Suprapubic skin (tissue), 4 donors: Measurements from ENCODE around the gene ZNF317.

Experiments used
- CTCF ChIP-seq, 2 donors: fragments of 200-600 bp in 1 of 2; fragments of 450-650 bp in 1 of 2; sonication (generic) in 1 of 2; IDR thresholded peaks; one replicate each; pipeline ENCODE4 v1.5.1; 2016 to 2019; ENCODE audit warnings: antibody characterized with exemption in 2 of 2, mild to moderate bottlenecking in 1 of 2, moderate library complexity in 1 of 2
- EP300 ChIP-seq: sonication (generic); formaldehyde crosslinking; IDR thresholded peaks from one replicate; pipeline ENCODE4 v1.6.1; 2017; ENCODE audit warnings: antibody characterized with exemption
- POLR2A ChIP-seq, 2 donors: fragments of 450-650 bp; IDR thresholded peaks; one replicate each; pipeline ENCODE4 v1.6.1; 2017; ENCODE audit warnings: antibody characterized with exemption in 2 of 2, mild to moderate bottlenecking in 2 of 2, moderate library complexity in 2 of 2
- POLR2AphosphoS5 ChIP-seq, 3 donors: sonication (generic); formaldehyde crosslinking; IDR thresholded peaks; one replicate each; pipeline ENCODE4 v1.6.1; 2017; ENCODE audit warnings: antibody characterized with exemption in 3 of 3

GRCh38 chr19:9109959-9110358 is 30.2 kb upstream of the ZNF317 start:
- no peak for TF ChIP-seq CTCF (IDR thresholded peaks at IDR 0.05)
- TF ChIP-seq POLR2A (IDR thresholded peaks at IDR 0.05) = no peak
- no peak for TF ChIP-seq POLR2AphosphoS5 (IDR thresholded peaks at IDR 0.05)
- TF ChIP-seq EP300 = no peak
